GM19240 (cell line): Measurements from ENCODE around the gene ADGRG1.

ENCODE experiments used
- DNase-seq: peaks from one replicate; pipeline ENCODE4 v3.0.0; 2011; ENCODE audit warnings: low spot score; ENCODE audit not compliant: insufficient read length

Gene ADGRG1

DNA sequence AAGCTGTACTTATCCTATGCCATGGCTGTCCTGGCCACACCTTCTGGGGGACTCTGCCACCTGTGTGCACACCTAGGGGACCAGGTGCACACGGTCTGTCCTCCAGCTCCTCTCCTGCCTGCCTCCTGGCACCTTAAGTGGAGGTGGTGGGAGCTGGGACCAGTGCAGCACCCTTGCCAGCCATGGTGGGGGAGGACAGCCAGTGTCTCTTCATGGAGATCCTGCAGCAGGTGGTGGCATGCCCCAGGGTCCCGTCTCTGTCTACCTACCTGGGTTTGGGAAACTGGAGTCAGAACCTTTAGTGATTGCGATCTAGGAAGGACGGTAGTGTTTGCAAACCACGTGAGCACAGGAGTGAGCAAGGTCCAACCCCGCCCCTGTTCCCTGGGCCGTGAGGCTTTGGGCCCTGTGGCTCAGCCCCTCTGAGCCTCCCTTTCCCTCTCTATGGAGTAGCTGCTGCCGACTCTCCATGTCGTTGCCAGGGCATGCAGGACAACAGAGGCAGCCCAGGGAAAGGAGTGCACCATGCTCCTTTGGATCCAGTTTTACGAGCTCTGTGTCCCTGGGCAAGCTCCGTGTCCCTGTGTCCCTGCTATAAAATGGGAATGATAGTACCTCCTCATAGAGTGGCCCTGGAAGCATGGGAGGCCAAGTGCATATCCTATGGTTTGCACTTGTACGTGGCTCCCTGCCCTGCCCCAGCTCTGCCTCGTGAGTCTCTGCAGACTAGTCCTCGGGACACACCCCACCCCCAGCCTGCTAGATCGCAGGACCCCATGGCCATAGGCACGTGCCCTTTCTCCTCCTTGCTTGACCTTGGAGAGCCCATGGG, 7.1 kb downstream of the ADGRG1 start:
- no peak for DNase-seq

DNA sequence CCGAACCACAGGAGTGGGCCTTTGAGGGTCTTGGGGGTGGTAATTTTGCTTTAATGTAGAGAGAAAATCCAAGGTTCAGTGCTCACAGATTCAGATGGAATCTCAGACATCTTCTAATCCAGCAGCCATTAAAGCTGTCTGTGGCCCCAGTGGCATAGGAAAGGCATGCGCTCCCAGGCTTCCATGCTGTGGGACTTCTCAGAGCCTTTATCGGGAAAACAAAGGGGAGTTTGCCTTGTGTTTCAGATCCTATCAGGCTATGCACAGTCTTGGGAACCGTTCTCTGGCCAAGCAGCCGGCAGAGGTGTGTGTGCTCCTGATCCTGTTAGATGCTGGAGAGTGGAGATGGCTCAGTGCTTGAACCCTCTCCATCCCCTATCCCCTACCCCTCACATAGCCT, 7.8 kb downstream of the ADGRG1 start:
- DNase-seq, result no peak

DNA sequence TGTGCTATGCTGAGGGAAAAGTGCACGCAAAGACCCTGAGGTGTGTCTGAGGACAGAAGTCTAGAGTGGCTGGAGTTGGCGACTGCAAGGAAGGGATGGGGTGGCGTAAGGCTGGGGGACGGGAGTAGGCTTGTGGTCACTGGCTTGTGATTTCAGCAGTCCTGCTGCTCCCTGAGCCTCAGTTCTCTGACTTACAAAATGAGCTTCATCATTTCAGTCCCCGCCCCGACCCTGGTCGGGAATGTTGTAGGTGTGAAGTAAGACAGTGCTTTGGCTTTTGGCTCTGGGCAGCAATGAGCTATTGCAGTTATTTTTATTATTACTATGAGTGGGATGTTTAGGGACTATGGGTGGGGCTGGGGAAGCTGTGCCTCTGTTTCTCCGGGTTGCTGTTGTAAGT, 8.6 kb downstream of the ADGRG1 start:
- no peak for DNase-seq

DNA sequence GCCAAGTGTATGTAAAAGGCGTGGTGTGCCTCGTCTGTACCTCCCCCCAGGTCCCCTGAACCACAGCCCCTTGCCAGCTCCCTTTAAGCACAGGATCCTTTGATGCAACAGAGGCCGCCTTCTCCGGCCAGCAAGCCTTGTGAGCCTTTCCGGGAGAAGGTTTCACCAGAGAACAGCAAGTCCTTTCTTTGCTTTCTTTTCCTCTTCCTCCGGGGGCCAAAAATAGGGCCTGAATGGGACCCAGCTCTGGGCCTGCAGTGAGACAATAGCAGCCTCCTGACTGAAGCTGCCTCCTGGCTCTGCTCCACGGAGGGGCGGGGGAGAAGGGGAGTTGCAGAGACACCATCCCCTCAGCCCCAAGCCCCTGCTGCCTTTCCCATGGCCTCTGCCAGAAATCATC, 9.0 kb downstream of the ADGRG1 start:
- DNase-seq, result no peak

DNA sequence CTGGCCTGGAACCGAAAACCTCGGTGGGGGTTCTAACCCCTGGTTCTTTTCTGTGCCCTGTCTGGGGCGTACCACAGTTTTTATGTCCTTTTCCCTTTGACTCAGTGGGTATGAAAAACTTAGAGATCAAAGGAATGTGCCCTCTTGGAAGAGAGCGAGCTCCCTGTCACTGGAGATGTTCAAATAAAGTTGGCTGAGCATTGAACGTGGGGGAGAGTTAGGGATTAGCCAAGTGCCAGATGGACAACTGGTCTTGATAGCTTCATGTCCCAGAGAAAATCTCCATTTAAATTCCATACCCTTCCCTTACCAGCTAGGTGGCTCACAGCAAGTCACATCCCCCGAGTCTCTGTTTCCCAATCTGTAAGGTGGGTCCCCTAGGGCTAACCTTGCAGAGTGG, 9.5 kb downstream of the ADGRG1 start:
- no peak for DNase-seq

DNA sequence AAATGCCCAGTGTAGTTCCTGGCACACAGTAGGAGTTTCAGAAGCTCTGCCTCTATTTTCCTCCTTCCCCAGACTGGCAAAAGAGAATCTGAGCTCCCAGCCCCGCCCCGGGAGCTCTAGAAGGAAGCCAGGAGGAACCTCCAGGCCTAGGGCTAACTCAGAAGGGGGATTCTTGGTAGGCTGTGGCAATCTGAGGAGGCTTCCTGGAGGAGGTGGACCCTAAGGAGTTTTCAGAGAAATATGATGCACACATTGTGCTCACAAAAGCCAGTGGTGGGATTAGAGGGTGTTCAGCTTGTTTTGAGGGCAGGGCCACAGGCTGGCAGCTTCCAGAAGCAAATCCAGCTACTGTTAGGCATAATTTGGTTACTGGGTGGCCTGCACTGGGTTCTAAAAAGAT, 10.0 kb downstream of the ADGRG1 start:
- DNase-seq, result no peak

DNA sequence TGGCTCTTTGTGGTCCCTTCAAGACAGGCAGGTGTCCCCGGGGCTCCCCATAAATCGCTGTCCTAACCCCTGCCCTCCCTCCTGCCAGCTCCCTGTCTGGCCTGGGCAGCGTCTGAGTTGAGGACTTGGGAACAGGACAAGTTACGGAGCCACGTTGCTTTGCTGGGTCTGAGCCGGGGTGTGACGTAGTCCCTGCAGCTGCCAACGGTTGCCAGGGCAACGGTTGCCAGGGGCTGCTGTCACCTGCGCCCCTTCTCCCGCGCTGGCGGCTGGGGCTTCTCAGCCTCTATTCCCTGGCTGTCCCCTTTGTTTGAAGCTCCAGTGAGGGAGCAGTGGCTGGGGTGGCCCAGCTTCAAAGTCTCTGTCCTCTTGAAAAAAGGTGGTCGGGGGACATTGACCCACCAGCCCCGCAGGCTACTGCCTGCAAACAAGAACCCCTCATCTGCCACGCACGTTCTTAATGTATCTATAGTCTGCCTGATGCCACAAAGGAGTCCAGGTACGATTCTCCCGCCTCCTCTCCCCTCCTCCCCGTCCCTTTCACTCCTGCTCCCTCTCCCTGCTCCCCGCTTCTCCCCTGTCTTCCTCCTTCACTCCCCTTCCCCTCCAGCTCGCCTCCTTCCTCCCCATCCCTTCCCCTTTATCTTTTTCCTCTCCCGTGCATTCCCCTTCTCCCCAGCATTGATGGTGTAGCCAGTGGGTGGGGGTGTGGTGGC, 10.9 kb downstream of the ADGRG1 start:
- no peak for DNase-seq

DNA sequence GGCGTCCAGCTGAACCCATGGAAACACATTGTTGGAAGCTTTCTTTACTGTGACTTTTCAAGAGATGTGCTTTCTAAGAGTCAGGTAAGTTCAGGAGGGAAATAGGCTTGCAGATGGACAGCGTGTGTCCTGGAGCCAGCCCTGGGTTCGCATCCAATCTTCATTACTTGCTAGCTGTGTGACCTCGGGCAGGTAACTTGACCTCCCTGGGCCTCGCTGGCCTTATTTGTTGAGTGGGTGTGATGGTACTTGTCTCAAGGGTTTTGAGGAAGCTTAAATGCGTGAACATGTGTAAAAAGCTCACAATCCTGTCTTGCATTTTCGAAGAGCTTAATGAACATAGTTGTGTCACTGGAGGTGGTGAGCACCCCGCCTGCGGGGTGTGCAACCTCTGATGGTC, 11.8 kb downstream of the ADGRG1 start:
- no peak for DNase-seq

DNA sequence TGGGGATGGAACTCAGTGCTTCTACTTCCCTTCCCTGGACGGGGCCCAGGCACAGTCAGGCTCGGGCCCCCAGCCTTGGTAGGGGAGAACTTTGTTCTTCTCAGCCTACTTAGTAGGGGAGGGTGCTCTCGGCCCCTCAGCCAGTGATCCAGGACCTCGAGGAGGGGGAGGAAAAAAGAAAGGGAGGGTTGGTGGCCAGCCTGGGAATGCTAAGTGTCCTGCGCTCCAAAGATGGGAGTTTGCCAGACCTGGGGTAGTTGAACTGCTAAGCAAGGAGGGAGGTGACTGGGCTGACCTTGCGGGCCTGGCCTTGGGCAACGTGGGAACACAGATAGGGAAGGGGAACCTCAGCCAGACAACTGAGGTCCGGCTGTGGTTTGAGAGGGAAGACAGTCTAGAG, 12.2 kb downstream of the ADGRG1 start:
- DNase-seq, result no peak

DNA sequence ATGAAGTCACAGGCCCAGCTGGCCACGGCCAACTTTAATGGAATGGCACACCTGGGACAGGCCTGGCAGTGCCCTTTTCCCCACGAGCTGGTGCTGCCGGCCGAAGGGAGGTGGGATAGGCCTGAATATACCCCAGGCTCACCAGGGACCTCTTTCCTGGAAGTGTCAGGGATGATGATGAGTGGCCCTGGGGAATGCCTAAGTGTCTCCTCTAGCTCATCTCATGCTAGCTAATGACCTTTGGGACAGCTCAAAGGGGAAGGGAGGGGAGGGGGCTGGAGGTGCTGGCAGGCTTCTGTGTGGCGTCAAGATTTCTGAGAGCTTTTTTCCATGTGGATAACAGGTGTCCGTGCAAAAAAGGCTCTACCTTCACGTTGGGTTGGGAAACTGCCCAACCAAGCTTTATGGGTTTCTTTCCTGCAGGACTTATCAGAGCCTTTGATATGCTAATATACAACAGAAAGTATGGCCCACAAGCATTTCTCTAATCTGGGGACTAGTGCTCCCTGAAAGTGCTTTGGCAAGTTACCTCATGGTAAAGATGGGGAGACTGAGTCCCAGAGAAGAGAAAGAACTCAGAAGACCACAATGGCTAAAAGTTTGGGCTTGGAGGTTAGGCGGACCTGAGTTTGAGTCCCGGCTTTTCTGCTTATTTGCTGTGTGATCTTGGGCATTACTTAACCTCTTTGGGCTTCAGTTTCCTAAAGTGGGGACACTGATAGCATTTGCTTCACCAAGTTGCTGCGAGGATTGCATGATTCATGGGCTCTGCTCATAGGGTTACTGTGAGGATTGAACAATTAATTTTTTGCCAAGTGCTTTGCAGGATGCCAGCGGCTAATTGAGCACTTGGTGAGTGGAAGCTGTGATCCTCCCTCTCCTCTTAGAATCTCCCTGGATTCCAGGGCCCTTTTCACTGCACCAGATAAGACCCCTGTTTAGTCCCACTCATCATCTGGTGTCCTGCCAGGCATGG, 14.0 kb downstream of the ADGRG1 start:
- no peak for DNase-seq

DNA sequence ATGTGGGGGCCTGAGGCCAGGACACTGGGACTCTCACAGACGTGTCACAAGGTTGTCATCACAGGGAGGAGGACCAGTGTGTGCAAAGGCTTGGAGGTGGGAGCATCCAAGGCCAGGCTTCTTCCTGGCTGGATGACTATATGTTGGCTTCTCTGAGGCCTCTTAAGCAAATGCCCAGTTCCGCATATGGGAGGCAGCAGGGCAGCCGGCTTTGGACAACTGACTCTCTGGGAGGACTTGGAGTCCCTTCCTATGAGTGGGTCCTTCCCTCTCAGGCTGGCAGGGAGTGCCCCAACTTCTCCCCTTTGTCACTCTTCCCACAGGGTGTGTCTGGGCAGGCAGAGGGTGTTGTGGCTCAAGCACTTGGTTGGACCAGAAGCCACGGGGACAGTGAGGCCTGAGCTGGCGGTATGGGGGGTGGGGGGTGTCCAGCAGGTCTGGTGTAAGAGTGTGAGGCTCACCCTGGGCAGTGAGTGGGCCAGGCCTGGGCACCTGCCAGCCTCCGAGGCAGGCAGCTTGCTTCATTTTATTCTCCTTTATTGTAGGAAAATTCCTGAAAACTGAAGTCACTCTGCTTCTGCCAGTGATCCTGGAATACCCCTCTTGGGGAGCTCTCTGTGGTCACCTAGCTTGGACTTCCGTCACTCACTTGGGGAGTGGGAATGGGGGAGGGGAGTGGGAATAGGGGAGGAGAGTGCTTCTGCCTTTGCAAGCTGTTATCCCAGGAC, 14.9 kb downstream of the ADGRG1 start:
- no peak for DNase-seq

DNA sequence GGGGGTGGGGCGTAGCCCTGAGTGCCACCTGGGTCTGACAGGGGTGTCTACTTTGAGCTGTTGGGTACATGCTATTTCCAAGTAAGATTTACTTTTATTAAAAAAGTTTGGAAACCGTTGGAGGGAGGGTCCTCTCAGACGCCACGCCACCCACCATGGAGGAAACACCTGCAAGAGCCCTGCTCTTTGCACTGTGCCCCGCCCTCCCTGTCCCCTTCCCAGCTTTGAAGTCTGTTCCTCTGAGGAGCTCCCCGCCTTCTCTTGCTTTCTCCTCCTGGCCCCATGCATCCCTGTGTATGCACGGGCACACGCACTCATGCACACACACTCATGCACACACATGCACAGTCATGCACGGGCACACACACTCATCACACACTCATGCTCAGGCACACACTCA, 15.5 kb downstream of the ADGRG1 start:
- DNase-seq, result no peak

DNA sequence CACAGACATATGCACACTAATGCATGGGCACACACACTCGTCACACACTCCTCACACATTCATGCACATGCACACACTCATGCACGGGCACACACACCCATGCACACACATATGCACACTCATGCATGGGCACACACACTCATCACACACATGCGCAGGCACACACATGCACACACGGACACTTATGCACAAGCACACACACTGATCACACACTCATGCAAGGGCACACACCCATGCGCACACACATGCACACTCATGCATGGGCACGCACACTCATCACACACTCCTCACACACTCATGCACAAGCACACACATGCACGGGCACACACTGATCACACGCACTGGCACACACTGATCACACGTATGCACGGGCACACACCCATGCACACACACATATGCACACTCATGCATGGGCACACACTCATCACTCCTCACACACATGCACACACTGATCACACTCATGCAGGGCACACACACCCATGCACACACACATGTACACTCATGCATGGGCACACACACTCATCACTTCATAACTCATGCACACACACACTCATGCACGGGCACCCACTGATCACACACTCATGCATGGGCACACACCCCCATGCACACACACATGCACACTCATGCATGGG, 16.1 kb downstream of the ADGRG1 start:
- DNase-seq, result no peak

DNA sequence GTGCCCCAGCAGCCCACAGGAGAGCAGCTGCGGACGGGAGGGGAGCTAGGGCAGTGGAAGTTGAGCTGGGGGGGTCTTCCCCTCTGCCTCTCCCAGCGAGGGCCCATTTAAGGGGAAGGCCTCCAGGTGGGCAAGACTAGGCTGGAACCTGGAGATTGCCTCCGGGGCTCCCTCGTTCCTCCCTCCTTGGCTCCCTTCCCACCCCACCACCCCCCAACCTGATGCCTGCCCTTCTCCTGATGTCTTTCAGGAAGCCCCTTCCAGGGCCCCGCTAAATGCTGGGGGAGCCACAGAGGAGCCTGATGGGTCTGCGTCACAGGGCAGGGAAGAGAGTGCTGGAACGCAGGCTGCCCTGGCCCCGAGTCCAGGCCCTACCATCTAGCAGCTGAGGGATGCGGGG, 16.7 kb downstream of the ADGRG1 start:
- no peak for DNase-seq

DNA sequence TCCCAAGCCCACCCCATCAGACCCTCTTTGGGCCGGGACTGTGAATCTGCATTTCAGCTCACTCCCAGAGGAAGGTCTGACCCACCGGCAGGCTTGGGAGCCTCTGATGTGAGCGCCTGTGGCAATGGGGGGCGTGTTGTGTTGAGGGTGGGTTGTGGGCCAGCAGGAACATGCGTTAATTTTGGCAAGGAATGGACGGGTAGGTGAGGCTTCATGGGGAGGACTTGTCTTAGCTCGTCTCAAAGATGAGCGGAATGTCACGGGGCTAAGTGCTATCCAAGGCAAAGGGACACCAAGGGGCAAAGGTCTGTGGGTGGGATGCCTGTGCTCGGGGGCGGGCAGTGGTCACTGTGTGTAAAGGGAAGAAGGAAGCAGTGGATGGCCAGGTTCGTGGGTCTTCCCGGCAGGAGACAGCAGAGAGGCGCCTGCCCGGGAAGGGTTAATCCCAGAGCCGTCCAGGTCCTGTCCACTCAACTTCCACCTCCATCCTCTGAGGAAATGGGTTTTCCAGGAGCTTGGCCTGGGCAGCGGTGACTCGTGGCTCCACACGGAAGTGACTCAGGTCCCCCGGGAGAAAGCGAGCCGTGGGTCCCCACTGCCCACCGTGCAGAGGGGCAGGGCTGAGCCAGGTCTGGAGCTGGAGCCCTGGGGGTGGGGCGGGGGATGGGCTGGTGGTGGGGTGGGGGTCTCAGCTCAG, 17.4 kb downstream of the ADGRG1 start:
- no peak for DNase-seq

DNA sequence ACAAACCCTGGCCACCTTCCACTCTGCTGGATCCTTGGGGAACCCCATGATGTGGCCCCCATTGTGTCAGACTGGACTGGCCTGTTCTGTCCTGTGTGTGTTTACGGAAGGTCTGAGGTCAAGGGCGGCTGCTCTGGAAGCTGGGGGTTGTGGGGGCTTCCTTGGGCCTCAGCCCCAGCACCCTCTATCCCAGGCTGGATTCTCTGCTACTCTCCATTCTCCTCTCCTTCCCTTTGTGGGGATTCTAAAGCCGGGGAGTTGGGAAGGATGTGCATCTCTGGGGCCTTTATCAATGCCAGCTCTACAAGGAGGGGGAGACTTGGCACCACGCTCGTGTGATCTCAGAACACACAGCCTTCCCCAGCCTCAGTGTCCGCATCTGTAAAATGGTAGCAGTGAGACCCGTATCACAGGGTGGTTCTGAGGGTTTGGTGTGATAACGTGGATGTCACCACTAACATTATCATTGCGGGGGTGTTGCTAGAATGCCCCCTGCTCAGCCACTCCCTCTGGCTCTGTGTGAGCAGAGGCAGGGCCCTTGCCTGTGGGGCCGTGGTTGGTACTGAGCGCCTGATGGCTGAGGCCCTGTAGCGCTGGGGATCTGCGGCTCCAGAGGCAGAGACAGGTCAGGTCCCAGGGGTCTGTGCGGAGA, 18.1 kb downstream of the ADGRG1 start:
- no peak for DNase-seq

DNA sequence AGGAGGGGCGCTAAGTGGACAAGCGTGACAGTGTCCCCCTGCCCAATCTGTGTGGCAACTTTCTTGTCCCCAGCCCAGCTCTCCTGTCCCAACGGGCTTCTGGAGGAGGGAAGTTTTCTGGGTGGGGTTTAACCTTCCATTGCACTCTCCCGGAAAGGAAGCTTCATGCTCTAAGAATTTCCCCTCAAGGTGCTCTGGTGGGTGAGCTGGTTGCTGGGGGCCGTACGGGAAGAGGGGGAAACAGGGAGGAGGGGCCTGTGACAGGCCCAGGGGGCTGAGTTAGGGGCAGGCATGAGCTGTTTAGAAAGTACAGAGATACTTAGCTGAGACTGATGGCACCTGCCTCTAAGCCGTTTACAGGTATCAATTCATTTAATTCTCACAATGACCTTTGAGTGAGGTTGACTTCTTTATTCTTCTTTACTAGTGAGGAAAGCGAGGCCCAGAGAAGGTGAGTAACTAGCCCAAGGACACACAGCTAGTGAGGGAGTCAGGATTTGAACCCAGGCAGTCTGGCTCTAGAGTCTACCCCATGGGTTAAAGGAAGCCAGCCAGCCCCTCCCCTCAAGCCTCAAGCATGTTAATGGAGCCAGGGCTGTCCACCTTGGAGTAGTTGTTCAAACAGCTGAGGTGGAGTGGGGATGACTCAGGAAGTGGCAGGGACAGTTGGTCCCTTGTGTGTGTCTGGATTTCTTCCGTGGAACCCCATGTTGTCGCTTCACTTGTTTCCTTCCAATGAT, 18.9 kb downstream of the ADGRG1 start:
- no peak for DNase-seq

DNA sequence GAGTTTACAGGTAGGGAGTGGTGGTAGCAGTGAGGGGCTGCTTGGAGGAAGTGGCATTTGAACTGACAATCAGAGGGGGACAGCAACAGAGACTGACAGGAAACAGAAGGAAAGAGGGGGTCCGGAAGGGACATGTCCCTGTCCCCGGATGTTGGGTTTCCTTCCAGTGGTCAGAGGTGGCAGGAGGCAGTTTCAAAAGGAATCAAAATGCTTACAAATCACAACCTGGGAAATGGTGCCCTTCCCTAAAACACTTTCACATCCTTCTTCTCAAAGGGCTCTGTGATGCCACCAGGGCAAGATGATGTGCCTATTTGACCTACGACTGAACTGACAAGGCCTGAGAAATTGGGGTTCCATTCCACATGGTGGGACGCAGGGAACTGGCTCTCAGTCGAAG, 19.7 kb downstream of the ADGRG1 start:
- DNase-seq, result no peak
